Measurements from ENCODE around the gene ENOX2. TPM values are rescaled to one million over a fixed set of nuclear protein-coding genes. Genes with fewer than 3 reads are reported as not detected.

The ENOX2 gene
- polyA plus RNA-seq, 3 donors: 6.8 to 22.1 (median 14.7) TPM

DNA sequence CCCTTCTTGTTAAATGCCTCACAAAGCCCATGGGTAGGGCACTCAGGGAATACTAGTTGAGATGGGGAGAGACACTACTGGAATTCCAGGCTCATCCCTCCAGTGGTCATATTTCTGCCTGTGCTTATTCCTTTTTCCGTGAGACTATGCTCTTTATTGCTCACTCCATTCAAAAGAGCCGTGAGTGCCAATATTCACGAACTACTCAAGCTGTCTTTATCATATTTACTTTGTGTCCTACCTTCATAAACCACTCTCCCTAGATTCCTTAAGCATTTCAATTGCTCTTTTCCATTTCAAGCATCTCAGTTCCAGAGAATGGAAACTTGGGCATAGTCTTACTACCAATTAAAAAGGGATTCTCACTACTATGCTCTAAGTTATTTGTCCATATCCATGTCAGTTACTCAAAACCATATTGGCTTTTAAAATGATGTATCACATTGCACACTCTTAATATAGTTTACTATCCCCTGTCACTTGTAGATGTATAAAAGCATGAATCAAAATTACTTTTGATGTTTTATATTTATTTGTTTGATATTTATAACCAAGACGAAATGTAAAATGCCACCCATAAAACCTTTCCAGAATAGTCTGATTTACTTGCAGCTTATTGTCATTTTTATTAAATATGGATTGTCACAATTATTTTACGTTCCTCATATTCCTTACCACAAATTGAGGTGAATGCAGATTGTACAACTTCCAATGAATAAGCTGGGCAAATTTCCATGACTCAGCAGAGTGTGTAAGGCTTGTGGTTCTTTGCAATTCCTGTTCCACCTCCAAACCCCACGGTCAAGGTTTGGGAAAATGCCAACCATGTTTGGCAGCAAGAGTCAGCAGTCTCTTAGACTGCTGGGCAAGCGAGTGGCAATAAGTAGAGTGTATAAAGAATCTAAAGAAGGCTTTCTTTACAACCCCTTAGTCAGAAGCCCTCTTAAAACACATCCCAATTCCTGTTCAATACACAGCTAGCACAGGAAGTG lies 24.4 kb downstream of the ENOX2 start:
- Histone ChIP-seq H3K36me3 (replicated peaks in 1 of 2; ENCODE audit: control insufficient read depth in 1 of 2, insufficient read depth in 2 of 2, low read length in 2 of 2) (no peaks in the 10 kb centered on the region), H3K4me1 (ENCODE audit: control insufficient read depth in 1 of 2, insufficient read depth in 2 of 2, low read length in 2 of 2) (peaks cover 0 to 4% of the 10 kb centered on the region in 2 donors), H3K9me3 (replicated peaks in 1 of 2; ENCODE audit: control insufficient read depth in 1 of 2, insufficient read depth in 1 of 2, low read length in 2 of 2) (no peaks in the 10 kb centered on the region), H3K4me3 (replicated peaks in 1 of 3; ENCODE audit: low read depth in 2 of 3, low read length in 3 of 3) (no peak overlapping the region), H3K79me2 (ENCODE audit: insufficient read depth, low read length) (no peaks in the 10 kb centered on the region), H3K27ac (ENCODE audit: low read depth in 1 of 2, low read length in 2 of 2) (no peak overlapping the region), H3K9ac (ENCODE audit: insufficient read depth, low read length, poor library complexity, severe bottlenecking) (no peak overlapping the region), H3K27me3 (ENCODE audit: control insufficient read depth in 2 of 2, insufficient read depth in 2 of 2, low read length in 2 of 2) (no peaks in the 10 kb centered on the region), H2AFZ (ENCODE audit: insufficient read depth, low read depth, low read length, poor library complexity, severe bottlenecking) (no peak overlapping the region), H3K4me2 (replicated peaks; ENCODE audit: extremely low read depth, low read length, poor library complexity, severe bottlenecking) (no peak overlapping the region), H4K20me1 (ENCODE audit: insufficient read depth, low read length) (no peaks in the 10 kb centered on the region)
- peak in 1 of 3 donors; percentile 2 for DNase-seq
- H3K4me3 Mint-ChIP-seq: no peak overlapping the region
- no peak for TF ChIP-seq CTCF (IDR thresholded peaks at IDR 0.05)
- H3K27ac Mint-ChIP-seq: no peak overlapping the region
- intact Hi-C loops (cut with micrococcal nuclease): no loop called here
- WGBS (ENCODE audit: insufficient coverage): 100% methylated on average over 2 of the region's 7 CpGs
- H3K36me3 Mint-ChIP-seq: peaks cover 0 to 5% of the 10 kb centered on the region in 2 donors
- H3K27me3 Mint-ChIP-seq (ENCODE audit: low read depth in 3 of 3): peaks cover 1 to 2% (median 2%) of the 10 kb centered on the region in 3 donors
- H3K9me3 Mint-ChIP-seq: peaks cover 0 to 6% (median 2%) of the 10 kb centered on the region in 7 donors
- H3K4me1 Mint-ChIP-seq: peaks cover 15% of the 10 kb centered on the region

- no peak overlapping the region for H3K4me2 ChIP-seq (replicated peaks; ENCODE audit: extremely low read depth, low read length, poor library complexity, severe bottlenecking)
- no peaks in the 10 kb centered on the region for H3K27me3 ChIP-seq (ENCODE audit: control insufficient read depth in 2 of 2, insufficient read depth in 2 of 2, low read length in 2 of 2)
- H3K9me3 Mint-ChIP-seq: peaks cover 0 to 9% (median 2%) of the 10 kb centered on the region in 7 donors
- no peak overlapping the region for H3K27ac Mint-ChIP-seq
- H3K9ac ChIP-seq (ENCODE audit: insufficient read depth, low read length, poor library complexity, severe bottlenecking): no peak overlapping the region
- H3K4me1 Mint-ChIP-seq: peaks cover 15% of the 10 kb centered on the region
- no peak overlapping the region for H3K27ac ChIP-seq (ENCODE audit: low read depth in 1 of 2, low read length in 2 of 2)
- H3K4me3 ChIP-seq (replicated peaks in 1 of 3; ENCODE audit: low read depth in 2 of 3, low read length in 3 of 3): no peak overlapping the region
- peaks cover 0 to 4% of the 10 kb centered on the region in 2 donors for H3K4me1 ChIP-seq (ENCODE audit: control insufficient read depth in 1 of 2, insufficient read depth in 2 of 2, low read length in 2 of 2)
- no peak overlapping the region for H2AFZ ChIP-seq (ENCODE audit: insufficient read depth, low read depth, low read length, poor library complexity, severe bottlenecking)
- peaks cover 0 to 5% of the 10 kb centered on the region in 2 donors for H3K36me3 Mint-ChIP-seq
- H4K20me1 ChIP-seq (ENCODE audit: insufficient read depth, low read length): no peaks in the 10 kb centered on the region
- H3K27me3 Mint-ChIP-seq (ENCODE audit: low read depth in 3 of 3): peaks cover 1 to 2% (median 2%) of the 10 kb centered on the region in 3 donors
- no CpG with 5 or more reads among the region's 1 CpG for WGBS (ENCODE audit: insufficient coverage)
- no peaks in the 10 kb centered on the region for H3K79me2 ChIP-seq (ENCODE audit: insufficient read depth, low read length)
- no peaks in the 10 kb centered on the region for H3K9me3 ChIP-seq (replicated peaks in 1 of 2; ENCODE audit: control insufficient read depth in 1 of 2, insufficient read depth in 1 of 2, low read length in 2 of 2)
- TF ChIP-seq CTCF (IDR thresholded peaks at IDR 0.05): no peak
- no peaks in the 10 kb centered on the region for H3K36me3 ChIP-seq (replicated peaks in 1 of 2; ENCODE audit: control insufficient read depth in 1 of 2, insufficient read depth in 2 of 2, low read length in 2 of 2)
- H3K4me3 Mint-ChIP-seq: no peak overlapping the region
- no peak for DNase-seq
- intact Hi-C loops (cut with micrococcal nuclease): no loop called here
Observed at GRCh38 chrX:130877892-130878341, 25.1 kb downstream of the ENOX2 start.

Measured in CD14-positive monocyte (primary cell).